NB4 (cell line): Measurements from ENCODE around the gene MYO15A.

Experiments used
- DNase-seq: peaks from one replicate; pipeline ENCODE4 v3.0.0; 2010; ENCODE audit warnings: low read depth
- H3K4me3 ChIP-seq: one replicate; pipeline ENCODE4 v1.5.1; 2011; ENCODE audit warnings: mild to moderate bottlenecking, low read depth, low read length, moderate library complexity
- MYC ChIP-seq: IDR thresholded peaks from 2 replicates; pipeline ENCODE4 v1.6.1; 2011; ENCODE audit warnings: low read depth, low read length
- POLR2A ChIP-seq: IDR thresholded peaks from 2 replicates; pipeline ENCODE4 v1.6.1; 2011; ENCODE audit warnings: mild to moderate bottlenecking; ENCODE audit not compliant: insufficient read length; ENCODE audit errors: extremely low read depth
- TF ChIP-seq, protein P1 (sequence below): IDR thresholded peaks from 2 replicates; pipeline ENCODE4 v1.6.1; 2011; ENCODE audit warnings: low read depth, low read length
- TF ChIP-seq, protein P2 (sequence below): IDR thresholded peaks from one replicate; pipeline ENCODE4 v1.5.1; 2012; ENCODE audit warnings: low read depth, low read length

Gene MYO15A

DNA sequence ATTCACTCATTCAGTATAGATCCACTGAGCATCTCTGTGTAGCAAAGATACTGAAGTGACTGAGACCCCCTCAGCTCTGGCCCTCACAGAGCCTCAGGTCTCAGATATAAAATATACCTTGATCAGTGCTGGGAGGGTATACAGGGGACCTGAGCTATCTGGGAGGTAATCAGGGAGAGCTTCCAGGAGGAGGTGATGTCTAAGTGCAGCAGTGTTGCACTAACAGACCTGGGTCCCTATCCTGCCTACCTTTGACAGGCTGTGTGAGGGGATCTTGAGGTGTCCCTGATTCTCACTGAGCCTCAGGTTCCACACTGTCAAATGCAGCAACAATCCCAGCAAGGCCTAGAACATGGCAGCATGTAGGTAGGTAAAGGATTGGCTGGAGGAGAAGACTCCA is 68.6 kb downstream of the MYO15A start:
- no peak overlapping the region for H3K4me3 ChIP-seq
- DNase-seq, result no peak
- TF ChIP-seq POLR2A (no peak), MYC (no peak)
- TF ChIP-seq, protein P1, sequence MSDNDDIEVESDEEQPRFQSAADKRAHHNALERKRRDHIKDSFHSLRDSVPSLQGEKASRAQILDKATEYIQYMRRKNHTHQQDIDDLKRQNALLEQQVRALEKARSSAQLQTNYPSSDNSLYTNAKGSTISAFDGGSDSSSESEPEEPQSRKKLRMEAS, result no peak
- TF ChIP-seq, protein P2, sequence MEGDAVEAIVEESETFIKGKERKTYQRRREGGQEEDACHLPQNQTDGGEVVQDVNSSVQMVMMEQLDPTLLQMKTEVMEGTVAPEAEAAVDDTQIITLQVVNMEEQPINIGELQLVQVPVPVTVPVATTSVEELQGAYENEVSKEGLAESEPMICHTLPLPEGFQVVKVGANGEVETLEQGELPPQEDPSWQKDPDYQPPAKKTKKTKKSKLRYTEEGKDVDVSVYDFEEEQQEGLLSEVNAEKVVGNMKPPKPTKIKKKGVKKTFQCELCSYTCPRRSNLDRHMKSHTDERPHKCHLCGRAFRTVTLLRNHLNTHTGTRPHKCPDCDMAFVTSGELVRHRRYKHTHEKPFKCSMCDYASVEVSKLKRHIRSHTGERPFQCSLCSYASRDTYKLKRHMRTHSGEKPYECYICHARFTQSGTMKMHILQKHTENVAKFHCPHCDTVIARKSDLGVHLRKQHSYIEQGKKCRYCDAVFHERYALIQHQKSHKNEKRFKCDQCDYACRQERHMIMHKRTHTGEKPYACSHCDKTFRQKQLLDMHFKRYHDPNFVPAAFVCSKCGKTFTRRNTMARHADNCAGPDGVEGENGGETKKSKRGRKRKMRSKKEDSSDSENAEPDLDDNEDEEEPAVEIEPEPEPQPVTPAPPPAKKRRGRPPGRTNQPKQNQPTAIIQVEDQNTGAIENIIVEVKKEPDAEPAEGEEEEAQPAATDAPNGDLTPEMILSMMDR, result no peak

DNA sequence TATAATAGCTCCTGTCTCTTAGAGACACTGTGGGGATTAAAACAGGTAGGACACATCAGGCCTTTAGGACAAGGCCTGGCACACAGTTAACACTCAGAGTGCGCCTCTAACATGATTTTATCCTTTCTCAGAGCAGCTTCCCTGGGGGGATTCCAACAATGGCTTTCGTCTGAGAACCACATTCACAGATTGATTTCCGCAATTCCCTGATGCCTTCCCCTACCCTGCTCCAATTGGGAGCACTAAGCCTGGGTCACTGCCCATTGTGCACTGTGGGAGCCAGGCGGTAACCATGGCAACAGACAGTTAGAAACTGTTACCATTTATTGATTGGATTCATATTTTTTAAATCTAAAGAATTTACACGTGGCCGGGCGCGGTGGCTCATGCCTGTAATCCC is 69.2 kb downstream of the MYO15A start:
- DNase-seq, result no peak
- no peak overlapping the region for H3K4me3 ChIP-seq
- TF ChIP-seq, protein P1, result no peak
- TF ChIP-seq POLR2A, result no peak
- no peak for TF ChIP-seq MYC
- TF ChIP-seq, protein P2, result no peak

DNA sequence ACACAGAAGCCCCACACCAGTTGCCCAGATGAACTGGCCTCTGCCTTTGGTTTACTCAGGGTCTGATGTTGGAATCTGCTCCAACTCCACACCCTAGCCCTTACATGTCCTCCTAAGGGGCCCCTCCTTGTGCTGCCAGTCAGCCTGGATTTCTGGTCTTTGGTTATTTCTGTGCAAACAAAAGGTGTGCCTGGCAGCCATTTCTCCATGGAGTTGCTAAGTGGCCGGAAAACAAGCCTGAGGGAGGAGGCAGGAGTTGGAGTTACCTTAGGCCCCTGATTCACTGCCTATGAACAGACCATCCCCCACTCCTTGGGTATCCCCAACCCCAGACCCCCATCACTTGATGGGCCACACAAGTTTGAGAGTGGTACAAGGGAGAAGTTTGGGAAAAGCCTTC is 70.6 kb downstream of the MYO15A start:
- H3K4me3 ChIP-seq, result no peak overlapping the region
- TF ChIP-seq MYC (no peak), POLR2A (no peak)
- TF ChIP-seq, protein P2, result no peak
- TF ChIP-seq, protein P1, result no peak
- DNase-seq, result no peak

DNA sequence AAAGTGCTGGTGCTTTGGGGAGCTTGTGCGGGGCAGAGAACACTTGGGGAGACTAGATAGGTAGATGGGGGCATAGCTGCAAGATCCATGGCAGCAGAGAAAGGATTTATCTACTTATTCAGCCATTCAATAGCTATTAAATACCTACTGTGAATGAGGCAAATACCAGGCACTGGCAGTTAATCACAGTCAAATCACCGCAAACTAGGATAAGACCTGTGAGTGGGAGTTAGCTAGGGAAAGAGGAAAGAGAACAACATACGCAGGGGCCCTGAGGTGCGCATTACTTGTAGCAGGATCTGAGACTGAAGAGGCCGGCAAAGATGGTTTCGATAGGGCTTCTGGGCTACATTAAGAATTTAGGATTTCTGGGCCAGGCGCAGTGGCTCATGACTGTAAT is 71.2 kb downstream of the MYO15A start:
- H3K4me3 ChIP-seq, result no peak overlapping the region
- no peak for DNase-seq
- TF ChIP-seq, protein P2, result no peak
- no peak for TF ChIP-seq MYC
- no peak for TF ChIP-seq POLR2A
- TF ChIP-seq, protein P1, result no peak

DNA sequence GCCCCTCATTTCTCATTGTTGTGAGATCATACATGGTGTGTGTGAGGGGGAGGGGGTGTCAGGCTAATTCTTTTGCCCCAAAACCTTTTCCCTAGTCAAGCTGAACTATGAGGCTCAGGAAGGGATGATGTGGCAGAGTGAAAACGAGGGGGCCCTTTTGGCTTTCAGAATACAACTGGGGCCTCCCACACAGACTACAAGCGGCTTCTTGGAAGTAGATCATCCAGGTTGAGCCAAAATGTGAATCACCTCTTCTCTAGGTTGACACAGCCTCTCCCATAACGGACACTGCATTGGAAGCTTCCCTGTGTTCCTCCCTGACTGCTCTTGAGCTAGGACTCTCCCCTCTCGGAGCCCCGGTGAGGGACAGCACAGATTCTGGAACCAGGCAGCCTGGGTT is 72.8 kb downstream of the MYO15A start:
- DNase-seq, result no peak
- TF ChIP-seq, protein P2, result no peak
- TF ChIP-seq MYC (no peak), POLR2A (no peak)
- TF ChIP-seq, protein P1, result no peak

More for the DNA sequence above, 72.8 kb downstream of the MYO15A start:
- no peak overlapping the region for H3K4me3 ChIP-seq
